Activated CD8-positive, alpha-beta memory T cell treated with anti-CD3 and anti-CD28 coated beads for 36 hours (primary cell): ENCODE results near the gene RAB4B. TPM values are rescaled to one million over a fixed set of nuclear protein-coding genes. Genes with fewer than 3 reads are reported as not detected.

Experiments used
- CTCF ChIA-PET: fragments of 350-600 bp; sonication (Branson Sonifier 250); formaldehyde crosslinking; loops from one replicate; lab custom pipeline; 2021; ENCODE audit warnings: antibody characterized with exemption; lab: Charles Lee
- POLR2A ChIA-PET: fragments of 350-600 bp; sonication (Branson Sonifier 250); formaldehyde crosslinking; loops from one replicate; lab custom pipeline; 2021; ENCODE audit warnings: antibody characterized with exemption; lab: Charles Lee
- total RNA-seq, 2 experiments: library from RNA; stranded (reverse); gene quantifications; one replicate each; pipeline ENCODE4 v1.2.3, GENCODE V29; 2021

RAB4B gene
- total RNA-seq, 2 experiments from 2014 or later, result 23.4 to 24.5 TPM

GRCh38 chr19:40745402-40745780 is 32.7 kb upstream of the RAB4B start:
- POLR2A ChIA-PET, result no interaction called here
- CTCF ChIA-PET, result interaction anchor here (1.6 to 1.9 kb wide), 2 partner anchors 42 to 74 kb away, joined by 4 to 6 read pairs; no protein-coding TSS in a partner anchor

- ChIA-PET POLR2A (no interaction called here), CTCF (no interaction called here)
Observed at GRCh38 chr19:40747536-40747935, 30.5 kb upstream of the RAB4B start.

GRCh38 chr19:40750058-40750873 is 27.8 kb upstream of the RAB4B start, which contains the start of gene ACTMAP:
TSS of gene ACTMAP (minus strand) at chr19:40750477. CDS start at chr19:40749803, 674 bp downstream.
- ChIA-PET CTCF (interaction anchor here (0.6 to 3.4 kb wide), 7 partner anchors 9 to 116 kb away, joined by 3 to 17 read pairs (median 4); partner anchors contain the start of genes EGLN2 and RAB4B), POLR2A (interaction anchor here (0.5 to 2.0 kb wide), 11 partner anchors 28 to 592 kb away, joined by 3 to 15 read pairs (median 4); partner anchors contain the start of genes COQ8B, EGLN2, ITPKC and NUMBL)

GRCh38 chr19:40750874-40751537 is 27.0 kb upstream of the RAB4B start, which contains the start of gene SNRPA:
TSS of gene SNRPA (plus strand) at chr19:40751203. CDS start at chr19:40751409, 206 bp downstream.
- ChIA-PET POLR2A (interaction anchor here (0.5 to 4.1 kb wide), 11 partner anchors 13 to 592 kb away, joined by 3 to 40 read pairs (median 4); partner anchors contain the start of genes COQ8B, EGLN2, ITPKC and NUMBL), CTCF (interaction anchor here (1.0 to 3.4 kb wide), 5 partner anchors 27 to 68 kb away, joined by 3 to 17 read pairs (median 5); partner anchors contain the start of genes EGLN2 and RAB4B)

- ChIA-PET POLR2A (interaction anchor here (0.6 to 4.1 kb wide), 11 partner anchors 10 to 1684 kb away, joined by 3 to 40 read pairs (median 3); partner anchors contain the start of genes BLVRB, EGLN2, ITPKC and NUMBL), CTCF (interaction anchor here (0.8 to 3.4 kb wide), 6 partner anchors 26 to 89 kb away, joined by 3 to 17 read pairs (median 6); partner anchors contain the start of genes COQ8B, ITPKC and RAB4B)
Observed at GRCh38 chr19:40752257-40752781, 25.7 kb upstream of the RAB4B start.

GRCh38 chr19:40754611-40755247 is 23.3 kb upstream of the RAB4B start:
- CTCF ChIA-PET, result interaction anchor here (0.6 to 2.2 kb wide), 11 partner anchors 12 to 271 kb away, joined by 3 to 16 read pairs (median 5); partner anchors contain the start of genes COQ8B and RAB4B
- POLR2A ChIA-PET, result interaction anchor here (0.6 to 4.1 kb wide), 12 partner anchors 9 to 563 kb away, joined by 3 to 40 read pairs (median 4); partner anchors contain the start of genes BLVRB, ITPKC and RAB4B

GRCh38 chr19:40755248-40755624 is 22.8 kb upstream of the RAB4B start:
- ChIA-PET CTCF (interaction anchor here (0.6 to 2.2 kb wide), 11 partner anchors 11 to 271 kb away, joined by 3 to 16 read pairs (median 4); partner anchors contain the start of genes COQ8B and RAB4B), POLR2A (interaction anchor here (0.6 to 4.1 kb wide), 8 partner anchors 9 to 562 kb away, joined by 3 to 40 read pairs (median 5); partner anchors contain the start of genes BLVRB and RAB4B)

- ChIA-PET CTCF (interaction anchor here (0.9 to 2.1 kb wide), 7 partner anchors 20 to 121 kb away, joined by 3 to 7 read pairs (median 3); partner anchors contain the start of gene RAB4B), POLR2A (interaction anchor here (1.0 to 1.5 kb wide), 3 partner anchors 10 to 93 kb away, joined by 3 to 8 read pairs (median 3); no protein-coding TSS in a partner anchor)
Observed at GRCh38 chr19:40755791-40756190, 22.3 kb upstream of the RAB4B start.

- POLR2A ChIA-PET, result interaction anchor here (0.8 to 3.1 kb wide), 4 partner anchors 9 to 94 kb away, joined by 3 to 10 read pairs (median 6); partner anchors contain the start of gene RAB4B
- CTCF ChIA-PET, result interaction anchor here (0.7 to 2.1 kb wide), 7 partner anchors 19 to 153 kb away, joined by 3 to 7 read pairs (median 3); partner anchors contain the start of gene RAB4B
Observed at GRCh38 chr19:40756502-40757110, 21.4 kb upstream of the RAB4B start.

GRCh38 chr19:40758491-40758890 is 19.6 kb upstream of the RAB4B start:
- CTCF ChIA-PET, result interaction anchor here (1.1 to 1.5 kb wide), 2 partner anchors 40 to 47 kb away, joined by 4 to 5 read pairs; partner anchors contain the start of gene EGLN2
- POLR2A ChIA-PET, result interaction anchor here (3.1 kb wide), 1 partner anchor 19 kb away, joined by 10 read pairs; the partner anchor contains the start of gene RAB4B

- POLR2A ChIA-PET, result interaction anchor here (3.1 kb wide), 1 partner anchor 18 kb away, joined by 10 read pairs; the partner anchor contains the start of gene RAB4B
- CTCF ChIA-PET, result no interaction called here
Observed at GRCh38 chr19:40759352-40759751, 18.7 kb upstream of the RAB4B start.

- ChIA-PET CTCF (interaction anchor here (1.0 kb wide), 1 partner anchor 100 kb away, joined by 3 read pairs; no protein-coding TSS in a partner anchor), POLR2A (interaction anchor here (0.6 to 1.1 kb wide), 3 partner anchors 10 to 15 kb away, joined by 3 to 14 read pairs (median 9); partner anchors contain the start of gene RAB4B)
Observed at GRCh38 chr19:40762754-40763470, 15.1 kb upstream of the RAB4B start.

- POLR2A ChIA-PET, result interaction anchor here (0.6 to 1.1 kb wide), 3 partner anchors 9 to 14 kb away, joined by 3 to 14 read pairs (median 3); partner anchors contain the start of gene RAB4B
- CTCF ChIA-PET, result interaction anchor here (1.0 kb wide), 1 partner anchor 100 kb away, joined by 3 read pairs; no protein-coding TSS in a partner anchor
Observed at GRCh38 chr19:40763526-40763925, 14.5 kb upstream of the RAB4B start.

- ChIA-PET CTCF (interaction anchor here (1.0 kb wide), 1 partner anchor 101 kb away, joined by 3 read pairs; no protein-coding TSS in a partner anchor), POLR2A (interaction anchor here (0.6 to 1.1 kb wide), 2 partner anchors 9 to 12 kb away, joined by 3 read pairs; no protein-coding TSS in a partner anchor)
Observed at GRCh38 chr19:40763963-40764362, 14.1 kb upstream of the RAB4B start.

- POLR2A ChIA-PET, result interaction anchor here (1.5 kb wide), 1 partner anchor 10 kb away, joined by 3 read pairs; no protein-coding TSS in a partner anchor
- CTCF ChIA-PET, result interaction anchor here (0.6 to 1.8 kb wide), 3 partner anchors 11 to 107 kb away, joined by 3 read pairs; no protein-coding TSS in a partner anchor
Observed at GRCh38 chr19:40766385-40766784, 11.7 kb upstream of the RAB4B start.

GRCh38 chr19:40768869-40769268 is 9.2 kb upstream of the RAB4B start:
- POLR2A ChIA-PET, result no interaction called here
- CTCF ChIA-PET, result no interaction called here
